ENCODE measurements around the gene PTER. TPM values are rescaled to one million over a fixed set of nuclear protein-coding genes. Genes with fewer than 3 reads are reported as not detected.

Gene PTER
- total and polyA plus RNA-seq, 10 of the 15 experiments (the other 5 are each of a cell fraction or from before 2014, with no cell fraction given), result 16.0 to 31.2 (median 23.1) TPM

GRCh38 chr10:16483241-16483917 lies 46.6 kb downstream of the PTER start:
- ChIA-PET RAD21 (ENCODE audit: unreplicated experiment) (no interaction called here), POLR2A (interaction anchor here (1.1 kb wide), 1 partner anchor 15 kb away, joined by 5 read pairs; no protein-coding TSS in a partner anchor), SMC1A (ENCODE audit: uncharacterized antibody, unreplicated experiment) (no interaction called here), CTCF (no interaction called here)
- 0 out of 2 replicates have a peak, but pooled peaks have one; percentile 22 for TF ChIP-seq JUNB (IDR thresholded peaks at IDR 0.05)
- no peak for TF ChIP-seq KAT2A (conservative IDR thresholded peaks at IDR 0.05; ENCODE audit: control insufficient read depth, low read depth, low read length)
- no peak for TF ChIP-seq ELK1 (IDR thresholded peaks at IDR 0.05; ENCODE audit: low read depth, low read length)
- no peak for TF ChIP-seq IKZF1 (conservative IDR thresholded peaks at IDR 0.05)
- TF ChIP-seq NRF1 (conservative IDR thresholded peaks at IDR 0.05; ENCODE audit: low read depth, low read length), result no peak
- 0 out of 4 replicates have a peak, but pooled peaks of 1 of the 2 experiments have one; percentile 22 for TF ChIP-seq BHLHE40 (IDR thresholded peaks at IDR 0.05; ENCODE audit: borderline replicate concordance in 1 of 2, low read depth in 2 of 2, low read length in 1 of 2)
- TF ChIP-seq ZBED1 (IDR thresholded peaks at IDR 0.05; ENCODE audit: borderline replicate concordance), result no peak
- no peak for TF ChIP-seq CEBPB (IDR thresholded peaks at IDR 0.05; ENCODE audit: borderline replicate concordance in 1 of 2, low read depth in 2 of 2, low read length in 2 of 2)
- TF ChIP-seq DPF2 (IDR thresholded peaks at IDR 0.05), result no peak
- no peak for TF ChIP-seq PAX5 (IDR thresholded peaks at IDR 0.05; ENCODE audit: borderline replicate concordance, low read depth, low read length)
- no peak for TF ChIP-seq CHD4 (IDR thresholded peaks at IDR 0.05)
- no peak for TF ChIP-seq EGR1 (IDR thresholded peaks at IDR 0.05; ENCODE audit: borderline replicate concordance in 1 of 2, low read depth in 2 of 2, low read length in 2 of 2)
- peak; percentile 43; the same call in 1 of the 2 replicates for TF ChIP-seq EED (IDR thresholded peaks at IDR 0.05; ENCODE audit: low read depth)
- no peak for TF ChIP-seq CTCF (IDR thresholded peaks at IDR 0.05 in 2 of 3, conservative IDR thresholded peaks at IDR 0.05 in 1 of 3; ENCODE audit: control insufficient read depth in 2 of 3, extremely low read depth in 1 of 3, insufficient read depth in 1 of 3, low read depth in 3 of 3, low read length in 3 of 3)
- TF ChIP-seq ETV6 (conservative IDR thresholded peaks at IDR 0.05 in 1 of 2, IDR thresholded peaks at IDR 0.05 in 1 of 2; ENCODE audit: borderline replicate concordance in 1 of 2, low read depth in 1 of 2), result no peak
- TF ChIP-seq RELB (IDR thresholded peaks at IDR 0.05; ENCODE audit: low read depth), result no peak
- no peak for TF ChIP-seq ZSCAN29 (IDR thresholded peaks at IDR 0.05)
- no peaks in the 10 kb centered on the region for H4K20me1 ChIP-seq (ENCODE audit: control insufficient read depth, insufficient read depth)
- H3K27ac ChIP-seq (ENCODE audit: control insufficient read depth, insufficient read depth), result no peak overlapping the region
- no peak overlapping the region for H3K9ac ChIP-seq (ENCODE audit: control insufficient read depth, insufficient read depth, low read length)
- H3K79me2 ChIP-seq (ENCODE audit: control insufficient read depth, insufficient read depth, low read length), result no peaks in the 10 kb centered on the region
- no peak for FAIRE-seq
- ATAC-seq, result peak; percentile 26; the same call in 2 of the 3 replicates
- in situ Hi-C loops (cut with MboI) (no loop called here), intact Hi-C loops (cut with micrococcal nuclease; ENCODE audit: unreplicated experiment) (no loop called here)
- no peaks in the 10 kb centered on the region for H3K9me3 ChIP-seq (replicated peaks; ENCODE audit: control insufficient read depth, insufficient read depth, low read length)
- no peak overlapping the region for H3K4me3 ChIP-seq
- BruUV-seq (replicated peaks), result no TSS peak
- H2AFZ ChIP-seq (ENCODE audit: control insufficient read depth, low read depth, low read length), result no peak overlapping the region
- H3K4me1 ChIP-seq (ENCODE audit: control insufficient read depth, insufficient read depth, low read length), result no peaks in the 10 kb centered on the region
- H3K27me3 ChIP-seq (replicated peaks in 1 of 2; ENCODE audit: control insufficient read depth in 2 of 2, insufficient read depth in 2 of 2, low read length in 1 of 2), result no peaks in the 10 kb centered on the region
- 90% methylated on average over 11 of the region's 11 CpGs for WGBS (ENCODE audit: insufficient coverage, insufficient replicate concordance, low lambda C conversion rate, missing lambda C conversion rate)
- H3K36me3 ChIP-seq (ENCODE audit: control insufficient read depth in 2 of 2, insufficient read depth in 2 of 2, low read length in 1 of 2), result peaks cover 0 to 4% of the 10 kb centered on the region in 2 experiments; a peak in 2 of 4 replicates
- DNase-seq (ENCODE audit: low read depth, low spot score), result no peak
- no peak overlapping the region for H3K4me2 ChIP-seq (ENCODE audit: control insufficient read depth, insufficient read depth)
